HepG2 (cell line): ENCODE results near the gene PAPPA. TPM values are rescaled to one million over a fixed set of nuclear protein-coding genes. Genes with fewer than 3 reads are reported as not detected.

Source experiments
- ATAC-seq: fragments of 200-7000 bp; cut with Tn5 transposase; 3 replicates; pipeline ENCODE4 v1.9.1; 2020; ENCODE audit warnings: mild to moderate bottlenecking, moderate library complexity
- BruUV-seq: library from RNA; stranded (reverse); fragments of 400-500 nt; replicated peaks from 2 replicates; lab custom pipeline; 2021; lab: Mats Ljungman, UMichigan
- CTCF ChIA-PET: fragments of 300-600 bp; formaldehyde crosslinking; extraction: SDS; loops from one replicate; lab custom pipeline; 2021; ENCODE audit warnings: low total read pairs, inconsistent platforms, low intra/inter-chr PET ratio; lab: Yijun Ruan, JAX
- POLR2A ChIA-PET: fragments of 350-600 bp; sonication (Branson Sonifier 250); formaldehyde crosslinking; loops from one replicate; lab custom pipeline; 2020; ENCODE audit warnings: antibody characterized with exemption, inconsistent platforms; lab: Yijun Ruan, JAX
- DNase-seq: peaks from one replicate; pipeline ENCODE4 v3.0.0-alpha.2; 2015; ENCODE audit warnings: low spot score
- FAIRE-seq: peaks from 3 replicates; lab custom pipeline; 2011; peaks lifted over from hg19 to GRCh38; lab: Jason Lieb, UNC
- H2AFZ ChIP-seq: one replicate; pipeline ENCODE4 v1.6.1; 2011; ENCODE audit warnings: low read length, inconsistent platforms
- H3K27ac ChIP-seq: fragments of 300-600 bp; 3 replicates; pipeline ENCODE4 v1.8.0; 2011; ENCODE audit warnings: mixed run types, mild to moderate bottlenecking, mixed read lengths, low read length, inconsistent platforms; ENCODE audit not compliant: insufficient read depth; ENCODE audit errors: extremely low read length
- H3K27me3 ChIP-seq, 2 experiments: fragments of 200-600 bp in 1 of 2; 2 replicates in 1 of 2; 3 replicates in 1 of 2; pipeline versions ENCODE4 v1.6.0 to v1.8.0; 2011; ENCODE audit warnings: low read length in 2 of 2, mild to moderate bottlenecking in 2 of 2, moderate library complexity in 2 of 2, inconsistent platforms in 1 of 2; ENCODE audit not compliant: insufficient read depth in 2 of 2, control insufficient read depth in 1 of 2
- H3K36me3 ChIP-seq, 2 experiments: fragments of 200-600 bp in 1 of 2; replicated peaks in 1 of 2; 2 replicates in 1 of 2; 3 replicates in 1 of 2; pipeline versions ENCODE4 v1.5.1 to v1.8.0; 2011; ENCODE audit warnings: low read length in 2 of 2, inconsistent platforms in 1 of 2; ENCODE audit not compliant: insufficient read depth in 2 of 2, control insufficient read depth in 1 of 2
- H3K4me1 ChIP-seq: 2 replicates; pipeline ENCODE4 v1.5.1; 2012; ENCODE audit warnings: low read length, inconsistent platforms; ENCODE audit not compliant: insufficient read depth
- H3K4me2 ChIP-seq: 2 replicates; pipeline ENCODE4 v1.6.0; 2011; ENCODE audit warnings: low read depth, low read length, inconsistent platforms
- H3K4me3 ChIP-seq, 3 experiments: fragments of 200-600 bp in 1 of 3; sonication (generic), shearing (Covaris generic) in 1 of 3; replicated peaks in 1 of 3; 2 replicates each; pipeline ENCODE4 v1.5.1; 2011 to 2016; ENCODE audit warnings: low read length in 3 of 3, inconsistent platforms in 2 of 3, low read depth in 2 of 3, mild to moderate bottlenecking in 2 of 3, control low read depth in 1 of 3, mixed read lengths in 1 of 3; ENCODE audit not compliant: insufficient read depth in 1 of 3
- H3K79me2 ChIP-seq: one replicate; pipeline ENCODE4 v1.6.1; 2011; ENCODE audit warnings: low read length, inconsistent platforms; ENCODE audit not compliant: insufficient read depth
- H3K9ac ChIP-seq: 2 replicates; pipeline ENCODE4 v1.6.0; 2011; ENCODE audit warnings: mild to moderate bottlenecking, low read depth, low read length, inconsistent platforms; ENCODE audit not compliant: insufficient read depth
- H3K9me3 ChIP-seq: 2 replicates; pipeline ENCODE4 v1.5.1; 2012; ENCODE audit warnings: mild to moderate bottlenecking, low read length
- H4K20me1 ChIP-seq: 2 replicates; pipeline ENCODE4 v1.6.0; 2011; ENCODE audit warnings: inconsistent platforms, mild to moderate bottlenecking, low read length, moderate library complexity; ENCODE audit not compliant: insufficient read depth
- EP300 ChIP-seq, 3 experiments: sonication (generic) in 1 of 3; formaldehyde crosslinking in 1 of 3; IDR thresholded peaks; 2 replicates each; pipeline versions ENCODE4 v1.5.1 to v1.6.1; 2011 to 2020; ENCODE audit warnings: low read depth in 2 of 3, low read length in 2 of 3, borderline replicate concordance in 1 of 3, improper control_type of control experiment in 1 of 3, mild to moderate bottlenecking in 1 of 3, missing genetic modification reagents in 1 of 3, moderate library complexity in 1 of 3
- KAT8 ChIP-seq: IDR thresholded peaks from 2 replicates; pipeline ENCODE4 v1.6.1; 2016; ENCODE audit warnings: missing genetic modification reagents, missing compliant biosample characterization
- SP1 ChIP-seq, 2 experiments: fragments of 450-650 bp in 1 of 2; sonication (generic) in 1 of 2; formaldehyde crosslinking in 1 of 2; IDR thresholded peaks; 2 replicates each; pipeline versions ENCODE4 v1.4.0 to v1.6.1; 2016 to 2020; ENCODE audit warnings: missing genetic modification reagents in 1 of 2
- ZMAT3 ChIP-seq: sonication (generic); formaldehyde crosslinking; conservative IDR thresholded peaks from 2 replicates; pipeline ENCODE4 v1.7.0; 2021; ENCODE audit warnings: missing genetic modification reagents
- ZNF329 ChIP-seq: sonication (generic); formaldehyde crosslinking; IDR thresholded peaks from 2 replicates; pipeline ENCODE4 v1.9.0; 2021; ENCODE audit warnings: low read depth, mild to moderate bottlenecking, missing genetic modification reagents
- ZNF652 ChIP-seq: IDR thresholded peaks from 2 replicates; pipeline ENCODE4 v1.6.1; 2016; ENCODE audit warnings: low read depth, borderline replicate concordance
- WGBS: methylation state at CpG from one replicate; pipeline ENCODE4 v1.1.6; 2017; ENCODE audit warnings: low lambda C conversion rate; 5-methylcytosine and 5-hydroxymethylcytosine counted together
- in situ Hi-C: cut with HindIII; loops from 2 replicates; pipeline ENCODE4 v1.10.0; 2017; ENCODE audit warnings: low pct_unique_long_range_greater_than_20kb; ENCODE audit not compliant: extremely low pct_ligation_motif_present
- intact Hi-C: fragments of 100-400 bp; cut with micrococcal nuclease; formaldehyde crosslinking; loops from one replicate; pipeline ENCODE4 v1.10.0; 2022; ENCODE audit not compliant: unreplicated experiment
- polyA plus RNA-seq, 8 experiments: library from polyadenylated mRNA; depleted of rRNA in 3 of 8; stranded (reverse) in 7 of 8; unstranded in 1 of 8; fragments of >200 nt; fragmentation: Illumina TruSeq in 4 of 8; extraction: Trizol in 4 of 8; gene quantifications; 2 replicates each; pipeline versions ENCODE4 v1.2.1 to v1.2.3, GENCODE V29; 2011 to 2016; ENCODE audit warnings: low read depth in 4 of 8, missing spikeins in 1 of 8, mixed read lengths in 1 of 8; ENCODE audit not compliant: insufficient read depth in 1 of 8
- total RNA-seq, 5 experiments: library from RNA; depleted of rRNA; stranded (reverse); fragments of >200 nt; fragmentation: Illumina TruSeq; extraction: Trizol; gene quantifications; 2 replicates each; pipeline ENCODE4 v1.2.3, GENCODE V29; 2016; ENCODE audit warnings: low read depth in 1 of 5
- TF ChIP-seq, protein P1 (sequence below): IDR thresholded peaks from 2 replicates; pipeline ENCODE4 v1.6.1; 2016

Gene PAPPA
- total and polyA plus RNA-seq, 2 of the 13 experiments (the other 11 are each of a cell fraction or from before 2014, with no cell fraction given), result 0.09 to 0.11 TPM

DNA sequence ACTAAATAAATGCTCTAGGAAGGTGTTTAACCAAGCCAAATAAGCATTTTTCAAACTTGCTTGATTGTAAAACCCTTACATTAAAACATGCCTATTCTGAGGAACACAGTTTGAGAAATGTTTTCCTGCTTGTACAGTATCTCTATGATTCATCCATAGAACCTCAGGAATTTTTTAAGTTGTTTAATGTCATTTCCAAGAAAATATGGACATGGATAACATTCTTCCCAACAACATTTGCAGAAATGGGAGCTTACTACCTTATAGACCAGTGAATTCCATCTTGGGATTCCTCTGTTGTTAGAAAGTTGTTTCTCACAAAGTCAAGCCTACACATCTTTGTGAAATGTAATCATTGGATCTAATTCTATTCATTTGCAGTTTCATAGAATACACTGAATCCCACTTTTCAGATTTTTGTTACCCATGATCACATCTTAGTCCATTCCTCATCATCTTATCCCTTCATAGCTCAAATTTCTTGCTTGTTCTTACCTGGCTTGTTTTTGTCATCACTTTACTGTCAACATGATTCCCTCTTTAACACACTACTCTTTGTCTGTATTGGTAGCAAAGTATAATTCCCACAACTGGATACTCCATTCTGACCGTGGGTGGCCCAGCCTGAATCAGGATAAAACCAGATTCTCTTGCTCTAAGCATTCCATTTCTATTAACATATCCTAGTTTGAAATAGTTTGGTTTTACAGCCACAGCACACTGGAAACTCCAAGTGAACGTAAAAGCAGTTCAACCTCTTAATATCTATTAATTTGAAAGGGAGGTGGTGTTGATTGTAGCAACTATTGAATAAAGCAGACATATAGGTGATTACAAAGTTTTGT, 49.4 kb upstream of the PAPPA start:
- no peak overlapping the region for H3K27ac ChIP-seq
- H4K20me1 ChIP-seq, result no peaks in the 10 kb centered on the region
- in situ Hi-C loops (no loop called here), intact Hi-C loops (no loop called here)
- no peaks in the 10 kb centered on the region for H3K9me3 ChIP-seq
- H3K4me2 ChIP-seq, result no peak overlapping the region
- no peaks in the 10 kb centered on the region for H3K79me2 ChIP-seq
- FAIRE-seq (no peak), DNase-seq (no peak), ATAC-seq (no peak)
- BruUV-seq, result no TSS peak
- ChIA-PET CTCF (no interaction called here), POLR2A (no interaction called here)
- 0% methylated on average over 2 of the region's 2 CpGs for WGBS
- H2AFZ ChIP-seq, result no peak overlapping the region
- no peaks in the 10 kb centered on the region for H3K4me1 ChIP-seq
- H3K9ac ChIP-seq, result no peak overlapping the region
- no peak for TF ChIP-seq ZNF652 (CRISPR knock-in tag)
- TF ChIP-seq EP300 (IDR thresholded peaks at IDR 0.05; ENCODE audit: low read depth in 2 of 2, low read length in 2 of 2), result no peak
- no peak for TF ChIP-seq EP300 (CRISPR knock-in tag; IDR thresholded peaks at IDR 0.05; ENCODE audit: borderline replicate concordance)
- TF ChIP-seq ZNF329 (CRISPR knock-in tag), result no peak
- TF ChIP-seq KAT8 (CRISPR knock-in tag), result no peak
- TF ChIP-seq ZMAT3 (CRISPR knock-in tag), result no peak
- TF ChIP-seq SP1 (IDR thresholded peaks at IDR 0.05), result no peak
- TF ChIP-seq SP1 (CRISPR knock-in tag; IDR thresholded peaks at IDR 0.05), result no peak
- TF ChIP-seq, protein P1, sequence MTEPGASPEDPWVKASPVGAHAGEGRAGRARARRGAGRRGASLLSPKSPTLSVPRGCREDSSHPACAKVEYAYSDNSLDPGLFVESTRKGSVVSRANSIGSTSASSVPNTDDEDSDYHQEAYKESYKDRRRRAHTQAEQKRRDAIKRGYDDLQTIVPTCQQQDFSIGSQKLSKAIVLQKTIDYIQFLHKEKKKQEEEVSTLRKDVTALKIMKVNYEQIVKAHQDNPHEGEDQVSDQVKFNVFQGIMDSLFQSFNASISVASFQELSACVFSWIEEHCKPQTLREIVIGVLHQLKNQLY (CRISPR knock-in tag), result no peak
- H3K36me3 ChIP-seq, result no peaks in the 10 kb centered on the region
- no peak overlapping the region for H3K4me3 ChIP-seq
- H3K27me3 ChIP-seq, result no peaks in the 10 kb centered on the region
